Measurements from ENCODE around the gene JARID2.

The JARID2 gene

GRCh38 chr6:15253203-15254022, 7.5 kb downstream of the JARID2 start:
- Histone ChIP-seq H3K9me3 (ENCODE audit: control insufficient read depth, insufficient read depth, low read length) (no peaks in the 10 kb centered on the region), H3K4me1 (ENCODE audit: insufficient read depth, low read length) (peaks cover 64% of the 10 kb centered on the region), H3K9ac (ENCODE audit: low read depth, low read length) (no peak overlapping the region), H3K36me3 (ENCODE audit: insufficient read depth, low read length) (no peaks in the 10 kb centered on the region)

GRCh38 chr6:15254070-15254975, 8.5 kb downstream of the JARID2 start:
- no peaks in the 10 kb centered on the region for H3K36me3 ChIP-seq (ENCODE audit: insufficient read depth, low read length)
- no peaks in the 10 kb centered on the region for H3K9me3 ChIP-seq (ENCODE audit: control insufficient read depth, insufficient read depth, low read length)
- H3K9ac ChIP-seq (ENCODE audit: low read depth, low read length), result no peak overlapping the region
- H3K4me1 ChIP-seq (ENCODE audit: insufficient read depth, low read length), result peaks cover 71% of the 10 kb centered on the region

GRCh38 chr6:15255481-15255880, 9.6 kb downstream of the JARID2 start:
- peaks cover 79% of the 10 kb centered on the region for H3K4me1 ChIP-seq (ENCODE audit: insufficient read depth, low read length)
- no peak overlapping the region; the same call in 1 of the 2 replicates for H3K9ac ChIP-seq (ENCODE audit: low read depth, low read length)

GRCh38 chr6:15255909-15256395, 10.1 kb downstream of the JARID2 start:
- Histone ChIP-seq H3K36me3 (ENCODE audit: insufficient read depth, low read length) (peaks cover 6% of the 10 kb centered on the region; the same call in 1 of the 2 replicates), H3K9ac (ENCODE audit: low read depth, low read length) (no peak overlapping the region), H3K4me1 (ENCODE audit: insufficient read depth, low read length) (peaks cover 79% of the 10 kb centered on the region), H3K9me3 (ENCODE audit: control insufficient read depth, insufficient read depth, low read length) (no peaks in the 10 kb centered on the region)

More at GRCh38 chr6:15255481-15255880, 9.6 kb downstream of the JARID2 start:
- Histone ChIP-seq H3K36me3 (ENCODE audit: insufficient read depth, low read length) (peaks cover 1% of the 10 kb centered on the region; the same call in 1 of the 2 replicates), H3K9me3 (ENCODE audit: control insufficient read depth, insufficient read depth, low read length) (no peaks in the 10 kb centered on the region)

GRCh38 chr6:15256538-15257271, 10.8 kb downstream of the JARID2 start:
- Histone ChIP-seq H3K9me3 (ENCODE audit: control insufficient read depth, insufficient read depth, low read length) (no peaks in the 10 kb centered on the region), H3K4me1 (ENCODE audit: insufficient read depth, low read length) (peaks cover 74% of the 10 kb centered on the region), H3K9ac (ENCODE audit: low read depth, low read length) (no peak overlapping the region), H3K36me3 (ENCODE audit: insufficient read depth, low read length) (peaks cover 6% of the 10 kb centered on the region; the same call in 1 of the 2 replicates)

- no peaks in the 10 kb centered on the region for H3K9me3 ChIP-seq (ENCODE audit: control insufficient read depth, insufficient read depth, low read length)
- H3K4me1 ChIP-seq (ENCODE audit: insufficient read depth, low read length), result peaks cover 68% of the 10 kb centered on the region
- H3K36me3 ChIP-seq (ENCODE audit: insufficient read depth, low read length), result peaks cover 6% of the 10 kb centered on the region; the same call in 1 of the 2 replicates
- no peak overlapping the region for H3K9ac ChIP-seq (ENCODE audit: low read depth, low read length)
Observed at GRCh38 chr6:15257357-15258132, 11.7 kb downstream of the JARID2 start.

GRCh38 chr6:15259766-15260098, 13.9 kb downstream of the JARID2 start:
- no peaks in the 10 kb centered on the region for H3K9me3 ChIP-seq (ENCODE audit: control insufficient read depth, insufficient read depth, low read length)
- peaks cover 64% of the 10 kb centered on the region for H3K4me1 ChIP-seq (ENCODE audit: insufficient read depth, low read length)
- H3K9ac ChIP-seq (ENCODE audit: low read depth, low read length), result no peak overlapping the region
- peaks cover 6% of the 10 kb centered on the region; the same call in 1 of the 2 replicates for H3K36me3 ChIP-seq (ENCODE audit: insufficient read depth, low read length)

- Histone ChIP-seq H3K9ac (ENCODE audit: low read depth, low read length) (no peak overlapping the region), H3K9me3 (ENCODE audit: control insufficient read depth, insufficient read depth, low read length) (no peaks in the 10 kb centered on the region), H3K4me1 (ENCODE audit: insufficient read depth, low read length) (peaks cover 65% of the 10 kb centered on the region), H3K36me3 (ENCODE audit: insufficient read depth, low read length) (peaks cover 6% of the 10 kb centered on the region; the same call in 1 of the 2 replicates)
Observed at GRCh38 chr6:15260099-15260821, 14.4 kb downstream of the JARID2 start.

GRCh38 chr6:15263780-15264374, 18.0 kb downstream of the JARID2 start:
- Histone ChIP-seq H3K36me3 (ENCODE audit: insufficient read depth, low read length) (peaks cover 6% of the 10 kb centered on the region; the same call in 1 of the 2 replicates), H3K9ac (ENCODE audit: low read depth, low read length) (no peak overlapping the region), H3K4me1 (ENCODE audit: insufficient read depth, low read length) (peaks cover 71% of the 10 kb centered on the region), H3K9me3 (ENCODE audit: control insufficient read depth, insufficient read depth, low read length) (no peaks in the 10 kb centered on the region)

- Histone ChIP-seq H3K4me1 (ENCODE audit: insufficient read depth, low read length) (peaks cover 71% of the 10 kb centered on the region), H3K9ac (ENCODE audit: low read depth, low read length) (no peak overlapping the region), H3K9me3 (ENCODE audit: control insufficient read depth, insufficient read depth, low read length) (no peaks in the 10 kb centered on the region), H3K36me3 (ENCODE audit: insufficient read depth, low read length) (peaks cover 6% of the 10 kb centered on the region; the same call in 1 of the 2 replicates)
Observed at GRCh38 chr6:15264412-15264811, 18.5 kb downstream of the JARID2 start.

GRCh38 chr6:15264902-15265761, 19.3 kb downstream of the JARID2 start:
- peaks cover 6% of the 10 kb centered on the region; the same call in 1 of the 2 replicates for H3K36me3 ChIP-seq (ENCODE audit: insufficient read depth, low read length)
- H3K9ac ChIP-seq (ENCODE audit: low read depth, low read length), result no peak overlapping the region
- H3K4me1 ChIP-seq (ENCODE audit: insufficient read depth, low read length), result peaks cover 73% of the 10 kb centered on the region
- H3K9me3 ChIP-seq (ENCODE audit: control insufficient read depth, insufficient read depth, low read length), result no peaks in the 10 kb centered on the region

GRCh38 chr6:15265787-15266186, 19.9 kb downstream of the JARID2 start:
- Histone ChIP-seq H3K9ac (ENCODE audit: low read depth, low read length) (no peak overlapping the region), H3K9me3 (ENCODE audit: control insufficient read depth, insufficient read depth, low read length) (no peaks in the 10 kb centered on the region), H3K36me3 (ENCODE audit: insufficient read depth, low read length) (peaks cover 1% of the 10 kb centered on the region; the same call in 1 of the 2 replicates), H3K4me1 (ENCODE audit: insufficient read depth, low read length) (peaks cover 72% of the 10 kb centered on the region)

All from ES-I3 (cell line).